Measurements from ENCODE around the gene TBL2.

- TF ChIP-seq CTCF (IDR thresholded peaks at IDR 0.05) (no peak), POLR2A (IDR thresholded peaks at IDR 0.05; ENCODE audit: low read depth) (no peak)
These were observed 7.9 kb downstream of the TBL2 start for GRCh38 chr7:73570521-73570920.
